HG03571 (cell line): Measurements from ENCODE around the gene TMEM167A.
"Not testable (repeated sequence)": the region's sequence is repeated elsewhere in the genome, so short reads cannot be mapped to it uniquely, and the experiment has no call there.

ENCODE experiments used
- ATAC-seq: cut with Tn5 transposase; IDR thresholded peaks from one replicate; pipeline ENCODE4 v1.9.1; 2021; ENCODE audit not compliant: unreplicated experiment

TMEM167A gene

GRCh38 chr5:83092619-83093018, 15.4 kb upstream of the TMEM167A start:
- no peak for ATAC-seq

DNA sequence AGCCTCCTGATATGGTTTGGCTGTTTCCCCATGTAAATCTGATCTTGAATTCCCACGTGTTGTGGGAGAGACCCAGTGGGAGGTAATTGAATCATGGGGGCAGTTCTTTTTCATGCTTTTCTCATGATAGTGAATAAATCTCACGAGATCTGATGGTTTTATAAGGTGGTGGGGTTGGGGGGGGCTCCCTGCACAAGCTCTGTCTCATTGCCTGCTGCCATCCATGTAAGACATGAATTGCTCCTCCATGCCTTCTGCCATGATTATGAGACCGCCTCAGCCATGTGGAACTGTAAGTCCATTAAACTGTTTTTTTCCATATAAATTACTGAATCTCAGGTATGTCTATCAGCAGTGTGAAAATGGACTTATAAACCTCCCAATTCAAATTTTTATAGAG, 13.0 kb upstream of the TMEM167A start:
- ATAC-seq = no peak

GRCh38 chr5:83085106-83085505, 7.9 kb upstream of the TMEM167A start:
- no peak for ATAC-seq

- ATAC-seq = no peak
Measured at GRCh38 chr5:83084336-83084735, 7.1 kb upstream of the TMEM167A start.

DNA sequence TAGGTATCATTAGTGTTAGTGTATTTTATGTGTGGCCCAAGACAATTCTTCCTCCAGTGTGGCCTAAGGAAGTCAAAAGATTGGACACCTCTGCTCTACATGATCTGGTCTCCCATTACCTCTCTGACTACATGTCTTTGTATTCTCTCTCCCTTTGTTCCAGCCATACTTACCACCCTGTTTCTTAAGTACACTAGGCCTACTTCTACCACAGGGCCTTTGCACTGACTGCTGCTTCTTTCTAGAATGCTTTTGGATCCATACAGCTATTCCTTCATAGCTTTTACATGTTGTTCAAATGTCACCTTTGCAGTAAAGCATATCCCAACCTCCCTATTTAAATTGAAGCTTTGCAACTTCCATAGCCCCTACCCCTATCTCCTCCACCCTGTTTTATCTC, 5.6 kb upstream of the TMEM167A start:
- no peak for ATAC-seq

DNA sequence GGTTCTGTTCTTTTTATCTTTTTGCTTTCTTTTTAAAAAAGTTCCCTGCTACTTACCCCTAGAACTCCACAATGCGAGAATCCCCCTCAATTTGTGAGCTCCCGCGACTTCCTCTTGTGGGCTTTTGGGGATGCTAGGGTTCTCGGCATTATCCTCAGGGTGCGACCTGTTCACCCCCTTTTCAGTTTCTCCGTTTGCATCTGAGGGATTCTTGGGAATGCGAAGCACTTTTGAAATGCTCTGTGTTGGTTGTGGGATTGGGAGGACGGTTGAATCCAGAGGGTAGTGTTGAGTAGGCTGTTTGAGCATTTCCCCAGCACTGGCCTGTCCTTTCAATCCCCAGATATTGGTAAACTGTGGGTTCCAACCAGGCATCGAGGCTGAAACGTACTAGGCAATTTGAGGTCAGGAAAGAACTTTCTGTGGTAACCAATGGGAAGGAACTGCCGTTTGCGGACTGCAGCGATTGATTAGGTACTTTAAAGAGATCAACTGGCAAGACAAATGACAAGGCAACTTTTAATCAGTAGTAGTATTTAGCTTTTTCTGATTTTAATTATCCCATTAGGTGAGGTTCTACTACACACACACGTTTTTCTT, 568 bp upstream of the TMEM167A start:
- ATAC-seq = peak; percentile 3

DNA sequence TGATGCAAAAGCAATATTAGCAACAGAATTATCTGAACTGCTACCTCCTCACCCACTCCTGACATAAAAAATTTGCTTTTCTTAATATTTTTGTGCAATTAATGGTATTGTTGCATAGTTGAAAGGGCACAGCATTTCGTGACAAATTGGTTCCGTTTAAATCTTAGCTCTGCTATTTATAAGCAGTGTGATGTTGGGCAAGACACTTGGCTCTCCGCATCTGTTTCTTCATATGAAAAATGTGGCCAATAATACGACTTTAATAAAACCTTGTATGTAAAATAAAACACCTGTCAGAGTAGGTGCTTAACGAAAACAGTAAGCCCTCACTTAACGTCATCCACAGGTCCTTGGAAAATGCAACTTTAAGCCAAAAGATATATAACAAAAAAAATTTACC, 4.2 kb downstream of the TMEM167A start:
- no peak for ATAC-seq

DNA sequence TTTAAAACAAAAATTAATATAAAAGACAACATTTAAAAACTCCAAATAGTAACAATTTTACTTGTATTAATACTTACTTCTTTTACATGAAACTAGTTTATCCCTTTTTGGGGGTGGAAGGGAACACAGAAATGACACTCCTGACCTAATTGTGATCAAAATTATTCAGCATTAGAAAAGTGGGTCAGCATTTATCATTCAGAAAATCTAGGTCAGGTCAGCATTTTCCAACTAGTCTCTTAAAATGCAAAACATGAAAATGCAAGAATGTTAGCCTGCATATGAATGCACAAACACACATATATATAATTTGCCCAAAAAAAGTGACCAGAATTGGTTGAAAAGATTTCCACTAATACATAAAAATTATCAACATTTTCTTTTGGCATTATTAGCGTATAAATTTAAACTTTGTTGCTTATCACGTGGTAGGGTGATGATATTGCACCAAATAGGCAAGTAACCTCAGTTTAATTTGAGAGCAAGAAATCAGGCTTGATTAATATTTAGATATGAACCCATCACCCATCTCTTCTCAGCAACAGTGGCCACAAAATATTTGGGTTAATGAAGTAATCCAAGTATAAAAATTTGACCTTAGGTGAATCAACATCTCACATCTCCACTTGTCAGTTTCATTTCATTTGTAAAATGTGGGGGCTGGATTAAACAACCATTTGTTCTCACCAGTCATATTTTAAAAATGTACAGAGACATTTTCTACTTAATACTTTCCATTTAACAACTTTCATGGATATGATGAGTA, 5.7 kb downstream of the TMEM167A start:
- no peak for ATAC-seq

- ATAC-seq = no peak
Measured at GRCh38 chr5:83069096-83069799, 7.9 kb downstream of the TMEM167A start.

- ATAC-seq = not testable (repeated sequence)
Measured at GRCh38 chr5:83067377-83067776, 9.8 kb downstream of the TMEM167A start.

DNA sequence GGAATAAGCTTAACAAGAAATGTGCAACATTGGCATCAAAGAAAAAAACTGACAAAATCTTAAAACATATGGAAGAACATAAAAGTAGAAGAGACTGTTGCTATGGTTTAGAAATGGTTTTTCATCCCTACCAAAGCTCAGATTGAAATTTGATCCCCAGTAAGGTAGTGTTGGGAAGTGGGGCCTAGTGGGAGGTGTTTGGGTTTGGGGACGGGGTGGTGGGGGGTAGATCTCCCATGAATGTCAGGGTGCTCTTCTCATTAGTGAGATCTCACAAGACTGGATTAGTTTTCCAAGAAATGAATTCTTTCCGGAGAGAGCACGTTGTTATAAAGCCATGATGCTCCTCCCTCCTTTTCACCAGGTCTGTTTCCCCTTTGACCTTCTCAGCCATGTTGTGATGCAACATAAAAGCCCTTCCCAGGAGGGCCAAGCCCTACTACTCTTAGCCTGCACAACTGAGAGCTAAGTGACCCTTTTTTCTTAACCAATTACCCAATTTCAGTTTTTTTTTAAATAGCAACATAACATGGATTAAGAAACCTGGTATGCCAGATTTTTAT, 10.6 kb downstream of the TMEM167A start:
- no peak for ATAC-seq

GRCh38 chr5:83059341-83059740, 17.9 kb downstream of the TMEM167A start:
- no peak for ATAC-seq

DNA sequence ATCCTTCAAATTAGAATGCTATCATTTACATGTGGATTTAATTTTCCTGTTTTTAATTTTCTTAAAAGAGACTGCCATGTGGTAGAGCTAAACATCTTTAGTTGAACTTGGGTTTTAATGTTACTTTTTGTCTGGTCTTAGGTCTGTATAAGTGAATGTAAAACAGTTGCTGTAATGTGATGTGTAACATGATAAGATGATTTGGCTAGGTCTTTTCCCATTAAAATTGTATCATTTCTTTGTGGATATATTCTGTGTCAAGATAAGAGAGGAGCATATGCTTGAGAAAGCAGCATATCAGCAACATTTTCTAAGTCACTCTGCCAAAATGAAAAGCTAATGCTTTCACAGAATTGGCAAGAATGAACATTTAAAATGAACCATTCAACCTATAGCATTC, 18.5 kb downstream of the TMEM167A start:
- ATAC-seq = no peak

DNA sequence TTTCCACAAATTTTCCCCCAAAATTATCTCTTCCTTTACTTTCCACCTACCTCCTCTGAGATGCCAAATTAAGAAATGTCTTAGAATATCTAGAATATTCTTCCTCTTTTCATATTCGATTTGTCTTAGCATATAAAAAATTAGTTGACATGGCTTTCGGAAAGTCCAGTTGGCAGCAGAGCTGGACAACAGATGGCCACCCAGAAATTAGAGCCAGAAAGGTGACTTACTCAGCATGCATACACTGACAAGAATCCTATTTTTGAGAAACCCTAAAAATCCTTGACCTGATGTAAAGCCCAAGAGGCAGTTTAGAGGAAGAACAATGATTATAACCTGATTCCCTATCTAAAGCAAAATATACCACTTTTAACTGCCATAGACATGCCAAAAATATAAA, 22.0 kb downstream of the TMEM167A start:
- ATAC-seq = no peak

DNA sequence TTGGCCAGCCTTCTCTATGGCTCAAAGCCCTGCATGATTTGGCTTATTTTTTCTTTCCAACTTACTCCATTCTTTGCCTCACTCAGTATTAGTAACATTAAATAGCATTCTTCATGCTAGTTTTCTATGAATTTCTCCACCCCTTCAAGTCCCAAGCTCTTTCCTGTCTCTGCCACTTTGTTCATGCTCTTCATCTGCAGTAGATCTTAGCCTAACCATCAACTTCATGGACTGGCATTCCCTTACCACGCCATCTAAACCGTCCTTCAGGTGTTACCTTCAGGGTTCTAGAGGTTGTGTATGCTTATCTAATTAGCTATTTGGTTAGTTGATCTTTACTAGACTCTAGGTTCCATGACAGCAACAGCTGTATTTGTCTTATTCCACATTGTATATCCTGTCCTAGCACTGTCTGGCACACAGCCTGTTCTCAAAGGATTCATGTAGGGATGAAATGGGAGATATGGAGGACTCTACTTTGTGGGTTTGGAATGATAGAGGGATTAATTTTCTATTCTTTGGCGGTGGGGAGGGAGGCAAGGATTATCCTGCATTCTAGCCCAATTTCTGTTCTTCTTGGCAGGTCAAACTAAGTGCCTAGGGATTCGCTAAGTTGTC, 26.4 kb downstream of the TMEM167A start:
- ATAC-seq = no peak

DNA sequence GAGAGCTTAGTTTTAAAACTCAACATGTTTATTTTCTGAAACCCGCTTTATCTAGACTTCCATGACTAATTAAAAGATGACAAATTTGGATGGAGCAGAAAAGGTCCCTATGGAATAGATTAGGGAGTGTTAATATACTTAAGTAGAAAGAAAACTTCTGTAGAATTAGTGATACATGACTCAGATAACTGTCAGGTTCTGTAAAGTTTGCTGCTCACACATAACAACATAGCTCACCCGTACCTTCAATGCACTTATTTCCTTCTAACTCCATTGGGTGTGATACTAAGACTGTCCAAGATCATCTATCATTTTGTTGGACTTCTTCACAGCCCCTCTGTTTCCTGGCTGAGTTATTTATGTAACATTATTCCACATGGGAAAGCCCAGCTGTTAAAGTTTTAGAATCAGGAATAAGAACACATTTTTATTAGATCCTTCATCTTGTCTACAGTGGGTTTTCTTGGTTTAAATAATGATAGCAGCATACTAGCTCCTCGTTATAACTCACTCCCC, 27.8 kb downstream of the TMEM167A start:
- ATAC-seq = no peak

DNA sequence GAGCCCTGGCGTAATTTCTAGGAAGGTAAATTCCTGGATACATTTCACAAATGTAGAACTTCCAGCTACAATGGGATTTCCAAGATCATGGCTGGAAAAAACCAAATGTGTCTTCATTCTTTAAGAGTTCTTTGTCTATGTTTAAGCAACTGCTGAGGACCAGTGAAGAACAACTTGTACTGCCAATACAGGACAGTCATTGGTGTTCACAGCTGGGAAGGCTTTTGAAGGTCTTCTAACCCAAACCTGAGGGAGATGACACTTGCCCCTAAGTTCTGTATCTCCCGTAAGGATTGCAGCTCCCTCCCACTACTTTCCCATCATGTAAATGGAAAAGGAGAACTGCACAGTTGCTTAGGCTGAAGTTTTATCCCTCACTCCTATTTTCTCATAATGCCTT, 28.4 kb downstream of the TMEM167A start:
- no peak for ATAC-seq

- ATAC-seq = no peak
Measured at GRCh38 chr5:83048277-83048676, 28.9 kb downstream of the TMEM167A start.

DNA sequence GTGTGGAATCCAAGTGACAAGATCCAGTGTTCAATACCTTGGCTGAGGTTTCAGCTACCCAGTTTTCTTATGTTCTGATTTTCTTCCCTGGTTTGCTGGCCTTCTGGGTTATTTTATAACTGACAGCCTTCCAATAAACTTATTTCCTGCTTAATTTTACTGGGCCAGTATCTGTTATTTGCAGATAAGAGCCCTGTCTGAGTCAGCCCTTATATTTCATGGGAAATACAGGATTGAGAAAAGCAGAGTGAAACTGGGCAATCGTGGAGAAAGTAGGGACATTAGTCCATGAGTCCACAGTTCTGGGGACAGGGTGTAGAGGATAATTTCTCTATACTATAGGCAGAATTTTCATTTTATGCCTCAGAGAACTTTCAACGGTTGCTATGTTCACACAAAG, 32.3 kb downstream of the TMEM167A start:
- ATAC-seq = no peak

DNA sequence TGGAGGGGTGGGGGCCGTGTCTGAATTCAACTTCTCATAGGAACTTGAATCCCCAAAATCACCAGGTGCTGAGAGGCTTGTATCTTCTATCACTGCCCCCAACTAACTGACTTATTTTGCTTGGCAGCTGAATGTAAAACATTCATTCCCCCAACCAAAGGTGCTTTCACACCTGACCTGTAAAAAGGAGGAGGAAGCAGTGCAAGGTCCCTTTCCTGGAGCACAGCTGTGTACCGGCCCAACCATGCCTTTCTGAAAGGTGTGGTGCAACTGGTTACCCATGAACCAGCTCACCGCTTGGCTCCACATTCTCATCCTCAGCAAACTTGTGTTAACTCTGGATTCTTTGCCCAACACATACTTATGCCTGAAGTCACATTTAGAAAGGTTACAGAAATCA, 34.7 kb downstream of the TMEM167A start:
- ATAC-seq = no peak

GRCh38 chr5:83038924-83039323, 38.3 kb downstream of the TMEM167A start:
- no peak for ATAC-seq
